ENCODE results near the gene ATOH1.

- no peak for TF ChIP-seq CTCF (IDR thresholded peaks at IDR 0.05; ENCODE audit: insufficient read depth, low read length, poor library complexity, severe bottlenecking)
- no peak for TF ChIP-seq EZH2phosphoT487 (conservative IDR thresholded peaks at IDR 0.05; ENCODE audit: low read length)
These were observed 51.4 kb downstream of the ATOH1 start for GRCh38 chr4:93879919-93880318.

Data from SU-DHL-6 (cell line).